Dendritic cell treated with granulocyte-macrophage colony-stimulating factor and Interleukin-4, amounts not matched to agents 40 ng/mL and 50 ng/mL, for 4 days (primary cell): ENCODE data around the gene ARID1A.
A peak's percentile ranks its signal among the peaks of the same experiment; 100 is the strongest.
"Not testable (repeated sequence)": the region's sequence is repeated elsewhere in the genome, so short reads cannot be mapped to it uniquely, and the experiment has no call there.

Experiments used
- H3K27ac Mint-ChIP-seq: one replicate; pipeline ENCODE4 v1.8.0; 2022; ENCODE audit warnings: mild to moderate bottlenecking, mixed read lengths
- H3K27me3 Mint-ChIP-seq: one replicate; pipeline ENCODE4 v1.8.0; 2022; ENCODE audit warnings: mild to moderate bottlenecking, mixed read lengths
- H3K36me3 Mint-ChIP-seq: one replicate; pipeline ENCODE4 v1.8.0; 2022; ENCODE audit warnings: low read depth, mixed read lengths
- H3K4me1 Mint-ChIP-seq: one replicate; pipeline ENCODE4 v1.8.0; 2022; ENCODE audit warnings: low read depth, mixed read lengths
- H3K4me3 Mint-ChIP-seq: one replicate; pipeline ENCODE4 v1.8.0; 2022; ENCODE audit warnings: mild to moderate bottlenecking, moderate library complexity, mixed read lengths
- H3K9me3 Mint-ChIP-seq: one replicate; pipeline ENCODE4 v1.8.0; 2022; ENCODE audit warnings: mixed read lengths
- intact Hi-C: fragments of 100-400 bp; cut with micrococcal nuclease; formaldehyde crosslinking; loops from one replicate; pipeline ENCODE4 v1.15.0; 2022

Gene ARID1A

GRCh38 chr1:26695356-26696118 is at the start of gene ARID1A:
TSS of gene ARID1A (plus strand) at chr1:26696015. CDS start at chr1:26696404, 389 bp downstream.
- Mint-ChIP-seq H3K36me3 (peaks cover 18% of the 10 kb centered on the region), H3K9me3 (no peaks in the 10 kb centered on the region), H3K27me3 (no peaks in the 10 kb centered on the region), H3K4me1 (peaks cover 35% of the 10 kb centered on the region), H3K27ac (peak within 1 kb of the TSS; percentile 95), H3K4me3 (peak within 1 kb of the TSS; percentile 84)
- intact Hi-C loops: no loop called here

GRCh38 chr1:26664802-26665201 is 31.0 kb upstream of the ARID1A start:
- intact Hi-C loops: no loop called here
- H3K27me3 Mint-ChIP-seq: no peaks in the 10 kb centered on the region
- no peaks in the 10 kb centered on the region for H3K9me3 Mint-ChIP-seq
- H3K36me3 Mint-ChIP-seq: no peaks in the 10 kb centered on the region
- no peak overlapping the region for H3K4me3 Mint-ChIP-seq
- H3K4me1 Mint-ChIP-seq: no peaks in the 10 kb centered on the region
- no peak overlapping the region for H3K27ac Mint-ChIP-seq

DNA sequence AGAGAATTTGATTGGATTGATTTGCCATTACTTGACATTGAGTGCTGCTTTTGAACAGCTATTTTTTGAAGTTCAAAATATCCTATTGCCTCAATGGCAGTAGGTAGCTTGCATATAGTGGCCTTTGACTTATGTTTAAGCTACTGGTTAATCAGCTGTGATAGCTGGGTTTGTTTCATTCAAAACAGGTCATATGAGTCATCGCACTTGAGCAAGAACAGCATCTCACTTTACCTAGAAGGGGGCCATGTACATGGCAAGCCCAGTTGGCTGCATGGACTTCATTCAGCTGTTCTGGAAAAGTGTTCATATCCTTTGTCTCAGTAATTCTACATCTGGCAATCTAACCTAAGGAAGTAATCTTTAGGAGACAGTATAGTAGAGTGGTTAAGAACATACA is 29.0 kb upstream of the ARID1A start:
- no peak overlapping the region for H3K4me3 Mint-ChIP-seq

DNA sequence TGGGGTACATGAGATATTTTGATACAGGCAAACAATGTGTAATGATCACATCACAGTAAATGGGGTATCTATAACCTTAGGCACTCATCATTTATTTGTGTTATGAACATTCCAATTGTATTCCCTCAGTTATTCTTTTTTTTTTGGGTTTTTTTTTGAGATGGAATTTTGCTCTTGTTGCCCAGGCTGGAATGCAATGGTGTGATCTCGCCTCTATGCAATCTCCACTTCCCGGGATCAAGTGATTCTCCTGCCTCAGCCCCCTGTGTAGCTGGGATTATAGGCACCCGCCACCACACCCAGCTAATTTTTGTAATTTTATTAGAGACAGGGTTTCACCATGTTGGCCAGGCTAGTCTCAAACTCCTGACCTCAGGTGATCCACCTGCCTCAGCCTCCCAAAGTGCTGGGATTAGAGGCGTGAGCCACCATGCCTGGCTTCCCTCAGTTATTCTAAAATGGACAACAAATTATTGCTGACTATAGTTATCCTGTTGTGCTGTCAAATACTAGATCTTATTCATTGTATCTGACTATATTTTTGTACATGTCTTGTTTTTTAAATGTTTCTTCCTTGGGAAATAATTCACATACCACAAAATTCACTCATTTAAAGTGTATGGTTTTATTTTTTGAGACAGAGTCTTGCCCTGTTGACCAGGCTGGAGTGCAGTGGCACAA is 27.6 kb upstream of the ARID1A start:
- intact Hi-C loops, H3K27ac Mint-ChIP-seq, H3K9me3 Mint-ChIP-seq, H3K4me1 Mint-ChIP-seq, H3K27me3 Mint-ChIP-seq, H3K36me3 Mint-ChIP-seq, H3K4me3 Mint-ChIP-seq: not testable (repeated sequence)

More for the DNA sequence above, 29.0 kb upstream of the ARID1A start:
- H3K27ac Mint-ChIP-seq: no peak overlapping the region
- no peaks in the 10 kb centered on the region for H3K9me3 Mint-ChIP-seq
- intact Hi-C loops: no loop called here
- H3K27me3 Mint-ChIP-seq: no peaks in the 10 kb centered on the region
- no peaks in the 10 kb centered on the region for H3K4me1 Mint-ChIP-seq
- no peaks in the 10 kb centered on the region for H3K36me3 Mint-ChIP-seq

DNA sequence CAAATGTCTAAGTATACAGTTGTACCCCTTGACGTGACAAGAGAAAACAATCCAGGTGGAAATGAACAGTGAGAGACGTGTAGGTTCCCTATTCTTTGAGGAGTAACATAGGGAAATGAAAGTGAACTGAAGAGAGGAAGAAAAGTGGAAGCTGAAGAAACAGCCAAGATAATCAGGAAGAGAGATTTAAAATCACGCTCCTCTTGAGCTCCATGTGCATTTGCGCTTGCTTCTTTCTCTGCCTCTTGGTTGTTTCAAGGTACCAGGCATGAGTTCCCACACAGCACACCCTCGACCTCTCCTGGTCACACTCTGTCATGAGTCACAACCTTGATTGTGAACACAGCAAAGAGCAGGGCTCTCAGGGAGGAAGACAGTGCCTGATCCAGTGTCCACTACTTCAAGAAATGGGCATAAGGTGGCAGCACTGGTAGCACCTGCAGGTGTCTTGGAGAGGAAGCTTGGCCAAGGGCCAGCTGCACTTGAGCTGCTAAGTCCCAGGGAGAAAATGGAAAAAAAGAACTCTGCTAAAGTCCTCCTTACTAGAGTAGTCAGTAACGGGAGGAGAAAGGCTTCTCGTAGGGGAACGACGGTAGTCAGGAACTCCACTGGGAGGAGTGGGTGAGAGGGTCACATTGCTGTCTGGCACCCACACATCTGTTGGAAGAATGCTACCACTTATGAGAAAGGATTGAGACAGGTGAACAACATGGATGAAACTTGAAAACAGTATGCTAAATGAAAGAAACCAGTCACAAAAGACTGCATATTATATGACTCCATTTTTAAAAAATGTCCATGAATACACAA is 18.3 kb upstream of the ARID1A start:
- Mint-ChIP-seq H3K9me3 (no peaks in the 10 kb centered on the region), H3K27me3 (no peaks in the 10 kb centered on the region), H3K27ac (peak overlapping the region; percentile 86), H3K4me3 (peak overlapping the region; percentile 67), H3K36me3 (no peaks in the 10 kb centered on the region), H3K4me1 (peaks cover 35% of the 10 kb centered on the region)
- intact Hi-C loops: no loop called here

DNA sequence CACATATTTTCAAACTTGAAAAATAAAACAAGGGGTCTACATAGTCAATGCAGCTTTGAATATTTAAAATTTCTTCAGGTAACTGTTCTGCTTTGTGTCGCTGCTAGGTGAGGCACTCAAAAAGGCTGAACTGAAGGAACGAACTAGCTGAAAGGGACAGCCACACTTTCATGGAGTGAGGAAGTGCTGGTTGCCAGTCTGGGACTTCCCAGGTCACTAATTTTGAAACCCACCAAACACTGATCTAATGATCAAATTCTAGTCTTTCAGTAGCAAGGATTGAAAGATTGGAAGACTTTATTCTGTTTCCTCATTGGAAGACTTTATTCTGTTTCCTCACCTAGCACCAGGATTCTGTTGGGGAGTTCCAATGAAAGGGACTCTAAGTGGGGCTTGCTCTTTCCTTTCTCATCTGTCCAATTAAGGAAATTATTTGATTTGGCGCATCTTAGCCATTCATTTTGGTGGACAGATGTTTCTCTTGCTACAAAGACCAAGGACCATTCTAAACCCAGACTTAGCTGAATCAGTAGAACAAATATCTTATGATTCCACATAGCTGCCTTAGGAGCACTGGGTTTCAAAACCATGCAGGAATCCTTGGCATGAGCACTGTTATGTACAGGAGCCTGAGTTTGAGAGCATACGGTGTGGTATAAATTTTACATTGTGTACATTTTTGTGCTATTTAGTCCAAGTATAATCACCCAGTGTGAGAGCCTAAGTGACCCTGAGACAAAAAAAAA is 10.9 kb upstream of the ARID1A start:
- Mint-ChIP-seq H3K27me3 (no peaks in the 10 kb centered on the region), H3K27ac (no peak overlapping the region), H3K4me1 (peaks cover 43% of the 10 kb centered on the region), H3K9me3 (no peaks in the 10 kb centered on the region), H3K4me3 (no peak overlapping the region), H3K36me3 (no peaks in the 10 kb centered on the region)
- intact Hi-C loops: no loop called here

DNA sequence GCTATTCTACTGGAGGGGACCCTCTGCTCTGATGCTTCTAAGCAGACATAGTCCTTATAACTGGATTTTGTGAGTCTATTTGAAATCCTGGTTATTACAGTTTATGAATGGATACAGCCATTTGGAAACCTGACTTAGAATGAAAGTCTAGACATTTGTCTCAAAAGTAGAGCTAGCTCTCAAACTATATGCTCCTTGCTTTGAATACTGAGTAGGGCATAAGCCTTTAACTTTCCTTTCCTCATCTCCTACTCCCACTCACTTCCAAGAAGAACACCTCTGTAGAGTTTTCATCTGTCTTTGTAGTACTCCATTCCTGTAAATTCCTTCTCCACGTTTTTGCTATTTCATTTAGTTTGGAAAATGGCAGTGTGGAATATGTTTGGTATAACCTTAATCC is 9.0 kb upstream of the ARID1A start:
- Mint-ChIP-seq H3K27ac (no peak overlapping the region), H3K27me3 (no peaks in the 10 kb centered on the region), H3K4me1 (peaks cover 56% of the 10 kb centered on the region), H3K9me3 (no peaks in the 10 kb centered on the region), H3K36me3 (no peaks in the 10 kb centered on the region), H3K4me3 (no peak overlapping the region)
- intact Hi-C loops: no loop called here

GRCh38 chr1:26689504-26689903 is 6.3 kb upstream of the ARID1A start:
- no peaks in the 10 kb centered on the region for H3K9me3 Mint-ChIP-seq
- H3K4me1 Mint-ChIP-seq: peaks cover 62% of the 10 kb centered on the region
- peak overlapping the region; percentile 88 for H3K27ac Mint-ChIP-seq
- H3K27me3 Mint-ChIP-seq: no peaks in the 10 kb centered on the region
- peaks cover 11% of the 10 kb centered on the region for H3K36me3 Mint-ChIP-seq
- no peak overlapping the region for H3K4me3 Mint-ChIP-seq
- intact Hi-C loops: no loop called here

GRCh38 chr1:26690157-26690556 is 5.7 kb upstream of the ARID1A start:
- intact Hi-C loops: no loop called here
- H3K36me3 Mint-ChIP-seq: peaks cover 16% of the 10 kb centered on the region
- peak overlapping the region; percentile 46 for H3K4me3 Mint-ChIP-seq
- peaks cover 68% of the 10 kb centered on the region for H3K4me1 Mint-ChIP-seq
- H3K27ac Mint-ChIP-seq: peak overlapping the region; percentile 88
- H3K9me3 Mint-ChIP-seq: no peaks in the 10 kb centered on the region
- no peaks in the 10 kb centered on the region for H3K27me3 Mint-ChIP-seq

DNA sequence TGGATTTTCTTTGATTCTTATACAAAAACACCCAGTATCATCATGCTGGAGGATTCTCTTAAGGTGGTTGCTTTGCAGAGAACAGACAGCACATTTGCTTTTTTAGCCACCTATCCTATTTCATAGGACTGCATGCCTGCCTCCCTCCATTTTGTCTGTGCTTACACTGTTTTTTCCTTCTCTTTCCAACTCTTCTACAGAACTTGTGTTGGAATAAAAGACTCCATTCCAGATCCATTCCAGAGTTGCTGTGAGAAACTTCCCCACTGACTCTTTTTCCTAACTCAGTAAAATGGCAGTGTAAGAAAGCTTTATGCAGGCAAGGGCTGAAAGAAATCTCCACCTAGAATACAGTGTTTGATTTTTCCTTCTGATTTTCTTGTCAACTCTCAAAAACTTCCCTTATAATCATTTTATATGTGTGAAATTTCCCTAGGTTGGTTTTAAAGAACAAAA is 5.2 kb upstream of the ARID1A start:
- Mint-ChIP-seq H3K36me3 (peaks cover 18% of the 10 kb centered on the region), H3K27ac (peak overlapping the region; percentile 88), H3K9me3 (no peaks in the 10 kb centered on the region), H3K4me1 (peaks cover 64% of the 10 kb centered on the region), H3K27me3 (no peaks in the 10 kb centered on the region), H3K4me3 (no peak overlapping the region)
- intact Hi-C loops: no loop called here

GRCh38 chr1:26692211-26692792 is 3.5 kb upstream of the ARID1A start:
- intact Hi-C loops: no loop called here
- peak overlapping the region; percentile 79 for H3K4me3 Mint-ChIP-seq

GRCh38 chr1:26692793-26693490 is 2.9 kb upstream of the ARID1A start:
- peaks cover 53% of the 10 kb centered on the region for H3K4me1 Mint-ChIP-seq
- H3K4me3 Mint-ChIP-seq: peak overlapping the region; percentile 79
- no peaks in the 10 kb centered on the region for H3K9me3 Mint-ChIP-seq
- no peaks in the 10 kb centered on the region for H3K27me3 Mint-ChIP-seq
- peaks cover 18% of the 10 kb centered on the region for H3K36me3 Mint-ChIP-seq
- peak overlapping the region; percentile 95 for H3K27ac Mint-ChIP-seq
- intact Hi-C loops: loop anchor here (1.0 kb wide), 1 partner anchor 95 kb away; no protein-coding TSS in a partner anchor

More at GRCh38 chr1:26692211-26692792, 3.5 kb upstream of the ARID1A start:
- H3K27ac Mint-ChIP-seq: peak overlapping the region; percentile 95
- no peaks in the 10 kb centered on the region for H3K27me3 Mint-ChIP-seq
- peaks cover 18% of the 10 kb centered on the region for H3K36me3 Mint-ChIP-seq
- no peaks in the 10 kb centered on the region for H3K9me3 Mint-ChIP-seq
- H3K4me1 Mint-ChIP-seq: peaks cover 53% of the 10 kb centered on the region
